Measurements from ENCODE around the gene FERD3L. TPM values are rescaled to one million over a fixed set of nuclear protein-coding genes. Genes with fewer than 3 reads are reported as not detected.
A peak's percentile ranks its signal among the peaks of the same experiment; 100 is the strongest.

FERD3L gene
- polyA plus RNA-seq, 1 donor (not counting 4 experiments of a cell fraction or from before 2014, with no cell fraction given) = not detected

DNA sequence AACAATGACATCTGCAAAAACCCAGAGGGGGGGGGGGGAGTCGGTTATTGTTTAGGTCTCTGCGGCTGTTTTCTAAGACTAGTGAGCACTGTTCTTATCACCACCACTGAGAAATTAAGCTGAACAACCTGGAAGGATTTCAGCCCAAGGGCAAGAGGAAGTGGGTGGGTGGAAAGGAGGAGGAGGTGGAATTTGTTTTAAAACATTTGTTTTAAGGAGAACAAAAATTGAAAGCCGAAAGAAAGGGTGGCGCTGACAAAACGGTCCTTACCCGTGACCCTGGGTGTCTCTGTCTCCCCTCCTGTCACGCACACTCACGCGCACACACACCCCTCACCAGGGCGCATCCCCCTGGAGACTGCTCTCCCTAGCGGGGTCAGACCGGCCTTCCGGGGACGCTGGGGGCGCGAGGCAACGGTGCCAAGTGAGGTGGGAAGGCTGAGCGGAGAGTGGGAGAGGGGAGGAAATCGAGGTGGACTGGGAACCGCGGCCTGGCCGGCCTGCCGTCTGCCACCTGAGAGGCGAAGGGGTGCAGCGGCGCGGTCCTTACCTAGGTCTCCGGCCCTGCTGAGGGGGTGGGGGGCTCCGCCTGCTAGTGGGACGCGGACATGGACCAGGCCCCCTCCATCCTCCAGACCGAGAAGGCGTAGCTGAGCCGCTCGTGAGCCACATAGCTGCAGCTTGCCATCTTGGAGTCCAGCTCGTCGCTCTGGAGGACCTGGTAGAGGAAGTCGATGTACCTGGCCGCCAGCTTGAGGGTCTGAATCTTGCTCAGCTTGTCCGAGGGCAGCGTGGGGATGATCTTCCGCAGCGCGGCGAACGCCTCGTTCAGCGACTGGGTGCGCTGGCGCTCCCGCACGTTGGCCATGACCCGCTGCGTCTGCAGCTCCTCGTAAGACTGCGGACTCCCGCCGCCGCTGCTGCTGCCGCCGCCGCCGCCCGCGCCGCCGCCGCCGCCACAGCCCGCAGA, 28.8 kb downstream of the FERD3L start:
- Histone ChIP-seq H3K4me2 (ENCODE audit: control insufficient read depth, extremely low read depth, insufficient read depth, low read depth, low read length) (peak overlapping the region; percentile 88), H2AFZ (ENCODE audit: control insufficient read depth, low read length) (peak overlapping the region; percentile 97), H3K4me3 (ENCODE audit: control insufficient read depth in 2 of 3, extremely low read depth in 1 of 3, insufficient read depth in 2 of 3, low read depth in 1 of 3, low read length in 3 of 3) (peak overlapping the region; percentile 47 to 77 (median 75)), H3K36me3 (ENCODE audit: control insufficient read depth in 2 of 2, extremely low read depth in 1 of 2, insufficient read depth in 2 of 2, low read length in 2 of 2) (no peaks in the 10 kb centered on the region), H3K79me2 (ENCODE audit: control insufficient read depth, insufficient read depth, low read length) (no peaks in the 10 kb centered on the region), H3K9ac (ENCODE audit: control insufficient read depth, extremely low read depth, insufficient read depth, low read length) (peak overlapping the region; percentile 46), H3K4me1 (ENCODE audit: control insufficient read depth, extremely low read depth, insufficient read depth, low read length) (peaks cover 5% of the 10 kb centered on the region), H3K9me3 (ENCODE audit: control insufficient read depth, low read depth, low read length) (no peaks in the 10 kb centered on the region), H4K20me1 (ENCODE audit: control insufficient read depth, extremely low read depth, insufficient read depth, low read length) (no peaks in the 10 kb centered on the region), H3K9me1 (ENCODE audit: control insufficient read depth, extremely low read depth, insufficient read depth, low read length) (no peaks in the 10 kb centered on the region), H3K27me3 (ENCODE audit: control insufficient read depth, extremely low read depth, insufficient read depth, low read length) (peaks cover 51% of the 10 kb centered on the region), H3K27ac (ENCODE audit: control insufficient read depth, insufficient read depth, low read length) (no peak overlapping the region)
- DNase-seq (ENCODE audit: low read depth, low spot score) = no peak
- TF ChIP-seq, protein P1, sequence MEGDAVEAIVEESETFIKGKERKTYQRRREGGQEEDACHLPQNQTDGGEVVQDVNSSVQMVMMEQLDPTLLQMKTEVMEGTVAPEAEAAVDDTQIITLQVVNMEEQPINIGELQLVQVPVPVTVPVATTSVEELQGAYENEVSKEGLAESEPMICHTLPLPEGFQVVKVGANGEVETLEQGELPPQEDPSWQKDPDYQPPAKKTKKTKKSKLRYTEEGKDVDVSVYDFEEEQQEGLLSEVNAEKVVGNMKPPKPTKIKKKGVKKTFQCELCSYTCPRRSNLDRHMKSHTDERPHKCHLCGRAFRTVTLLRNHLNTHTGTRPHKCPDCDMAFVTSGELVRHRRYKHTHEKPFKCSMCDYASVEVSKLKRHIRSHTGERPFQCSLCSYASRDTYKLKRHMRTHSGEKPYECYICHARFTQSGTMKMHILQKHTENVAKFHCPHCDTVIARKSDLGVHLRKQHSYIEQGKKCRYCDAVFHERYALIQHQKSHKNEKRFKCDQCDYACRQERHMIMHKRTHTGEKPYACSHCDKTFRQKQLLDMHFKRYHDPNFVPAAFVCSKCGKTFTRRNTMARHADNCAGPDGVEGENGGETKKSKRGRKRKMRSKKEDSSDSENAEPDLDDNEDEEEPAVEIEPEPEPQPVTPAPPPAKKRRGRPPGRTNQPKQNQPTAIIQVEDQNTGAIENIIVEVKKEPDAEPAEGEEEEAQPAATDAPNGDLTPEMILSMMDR (optimal IDR thresholded peaks at IDR 0.05 in 1 of 3, IDR thresholded peaks at IDR 0.05 in 1 of 3, conservative IDR thresholded peaks at IDR 0.05 in 1 of 3; ENCODE audit: extremely low read depth in 1 of 3, insufficient read depth in 2 of 3, low read length in 3 of 3) = no peak
- TF ChIP-seq EZH2 (IDR thresholded peaks at IDR 0.05; ENCODE audit: low read length) = peak; percentile 70
- dilution Hi-C loops (cut with MboI; ENCODE audit: extremely low pct_ligation_motif_present, low sequenced_read_pairs) = no loop called here
- no peak for FAIRE-seq

DNA sequence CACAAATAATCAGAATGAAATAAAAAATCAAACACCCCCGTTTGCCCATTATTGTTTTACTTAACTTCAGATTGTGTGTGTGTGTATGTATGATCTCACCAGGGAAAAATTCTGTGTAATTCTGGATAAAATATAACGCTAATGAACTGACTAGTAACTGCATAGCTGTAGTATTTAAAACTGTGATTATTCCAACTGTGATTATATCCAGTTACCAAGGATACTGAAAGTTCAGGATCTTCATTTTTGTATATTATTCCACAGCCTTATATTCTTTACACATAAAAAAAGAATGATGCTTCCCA, 30.7 kb downstream of the FERD3L start:
- TF ChIP-seq EZH2 (IDR thresholded peaks at IDR 0.05; ENCODE audit: low read length) = no peak
- TF ChIP-seq, protein P1 (optimal IDR thresholded peaks at IDR 0.05 in 1 of 3, IDR thresholded peaks at IDR 0.05 in 1 of 3, conservative IDR thresholded peaks at IDR 0.05 in 1 of 3; ENCODE audit: extremely low read depth in 1 of 3, insufficient read depth in 2 of 3, low read length in 3 of 3) = no peak
- no peaks in the 10 kb centered on the region for H4K20me1 ChIP-seq (ENCODE audit: control insufficient read depth, extremely low read depth, insufficient read depth, low read length)

More for the DNA sequence above, 30.7 kb downstream of the FERD3L start:
- H3K36me3 ChIP-seq (ENCODE audit: control insufficient read depth in 2 of 2, extremely low read depth in 1 of 2, insufficient read depth in 2 of 2, low read length in 2 of 2) = no peaks in the 10 kb centered on the region
- dilution Hi-C loops (cut with MboI; ENCODE audit: extremely low pct_ligation_motif_present, low sequenced_read_pairs) = no loop called here
- H3K9me3 ChIP-seq (ENCODE audit: control insufficient read depth, low read depth, low read length) = no peaks in the 10 kb centered on the region
- H3K4me1 ChIP-seq (ENCODE audit: control insufficient read depth, extremely low read depth, insufficient read depth, low read length) = peaks cover 5% of the 10 kb centered on the region
- H3K79me2 ChIP-seq (ENCODE audit: control insufficient read depth, insufficient read depth, low read length) = no peaks in the 10 kb centered on the region
- no peak overlapping the region for H3K27ac ChIP-seq (ENCODE audit: control insufficient read depth, insufficient read depth, low read length)
- FAIRE-seq = no peak
- H3K4me3 ChIP-seq (ENCODE audit: control insufficient read depth in 2 of 3, extremely low read depth in 1 of 3, insufficient read depth in 2 of 3, low read depth in 1 of 3, low read length in 3 of 3) = no peak overlapping the region
- H3K9ac ChIP-seq (ENCODE audit: control insufficient read depth, extremely low read depth, insufficient read depth, low read length) = no peak overlapping the region
- H3K9me1 ChIP-seq (ENCODE audit: control insufficient read depth, extremely low read depth, insufficient read depth, low read length) = no peaks in the 10 kb centered on the region
- no peak overlapping the region for H3K4me2 ChIP-seq (ENCODE audit: control insufficient read depth, extremely low read depth, insufficient read depth, low read depth, low read length)
- H3K27me3 ChIP-seq (ENCODE audit: control insufficient read depth, extremely low read depth, insufficient read depth, low read length) = peaks cover 47% of the 10 kb centered on the region
- no peak overlapping the region for H2AFZ ChIP-seq (ENCODE audit: control insufficient read depth, low read length)
- no peak for DNase-seq (ENCODE audit: low read depth, low spot score)

Measured in keratinocyte (primary cell).